ENCODE measurements around the gene CDH4.

GRCh38 chr20:61364147-61364546 is 112.1 kb downstream of the CDH4 start:
- TF ChIP-seq CTCF (conservative IDR thresholded peaks at IDR 0.05) (no peak), ZFX (IDR thresholded peaks at IDR 0.05) (no peak)

Data from C4-2B (cell line).